ENCODE data around the gene REG1A.

DNA sequence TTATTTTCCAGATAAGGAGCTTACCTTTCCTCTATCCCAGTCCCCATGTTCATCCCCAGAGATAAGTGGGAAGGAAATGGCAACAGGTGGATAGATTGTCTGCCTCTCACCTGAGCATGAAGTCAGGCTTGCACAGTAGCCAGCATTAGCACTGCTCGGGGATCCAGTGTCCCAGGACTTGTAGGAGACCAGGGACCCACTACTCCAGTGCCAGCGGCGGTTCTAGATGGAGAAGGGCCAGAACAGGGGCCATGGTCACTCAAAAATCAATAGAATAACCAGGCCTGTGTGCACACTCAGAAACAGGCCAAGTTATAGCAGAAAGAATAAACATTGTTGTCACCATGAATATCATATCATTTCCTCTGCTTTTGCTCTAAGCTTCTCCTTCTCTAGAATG is 34.9 kb upstream of the REG1A start:
- TF ChIP-seq, protein P1, sequence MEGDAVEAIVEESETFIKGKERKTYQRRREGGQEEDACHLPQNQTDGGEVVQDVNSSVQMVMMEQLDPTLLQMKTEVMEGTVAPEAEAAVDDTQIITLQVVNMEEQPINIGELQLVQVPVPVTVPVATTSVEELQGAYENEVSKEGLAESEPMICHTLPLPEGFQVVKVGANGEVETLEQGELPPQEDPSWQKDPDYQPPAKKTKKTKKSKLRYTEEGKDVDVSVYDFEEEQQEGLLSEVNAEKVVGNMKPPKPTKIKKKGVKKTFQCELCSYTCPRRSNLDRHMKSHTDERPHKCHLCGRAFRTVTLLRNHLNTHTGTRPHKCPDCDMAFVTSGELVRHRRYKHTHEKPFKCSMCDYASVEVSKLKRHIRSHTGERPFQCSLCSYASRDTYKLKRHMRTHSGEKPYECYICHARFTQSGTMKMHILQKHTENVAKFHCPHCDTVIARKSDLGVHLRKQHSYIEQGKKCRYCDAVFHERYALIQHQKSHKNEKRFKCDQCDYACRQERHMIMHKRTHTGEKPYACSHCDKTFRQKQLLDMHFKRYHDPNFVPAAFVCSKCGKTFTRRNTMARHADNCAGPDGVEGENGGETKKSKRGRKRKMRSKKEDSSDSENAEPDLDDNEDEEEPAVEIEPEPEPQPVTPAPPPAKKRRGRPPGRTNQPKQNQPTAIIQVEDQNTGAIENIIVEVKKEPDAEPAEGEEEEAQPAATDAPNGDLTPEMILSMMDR (IDR thresholded peaks at IDR 0.05; ENCODE audit: low read length): no peak
- TF ChIP-seq EZH2 (IDR thresholded peaks at IDR 0.05; ENCODE audit: borderline replicate concordance, low read length): no peak
